ENCODE measurements around the gene EIF5AL1.
"Not testable (repeated sequence)": the region's sequence is repeated elsewhere in the genome, so short reads cannot be mapped to it uniquely, and the experiment has no call there.

The EIF5AL1 gene

DNA sequence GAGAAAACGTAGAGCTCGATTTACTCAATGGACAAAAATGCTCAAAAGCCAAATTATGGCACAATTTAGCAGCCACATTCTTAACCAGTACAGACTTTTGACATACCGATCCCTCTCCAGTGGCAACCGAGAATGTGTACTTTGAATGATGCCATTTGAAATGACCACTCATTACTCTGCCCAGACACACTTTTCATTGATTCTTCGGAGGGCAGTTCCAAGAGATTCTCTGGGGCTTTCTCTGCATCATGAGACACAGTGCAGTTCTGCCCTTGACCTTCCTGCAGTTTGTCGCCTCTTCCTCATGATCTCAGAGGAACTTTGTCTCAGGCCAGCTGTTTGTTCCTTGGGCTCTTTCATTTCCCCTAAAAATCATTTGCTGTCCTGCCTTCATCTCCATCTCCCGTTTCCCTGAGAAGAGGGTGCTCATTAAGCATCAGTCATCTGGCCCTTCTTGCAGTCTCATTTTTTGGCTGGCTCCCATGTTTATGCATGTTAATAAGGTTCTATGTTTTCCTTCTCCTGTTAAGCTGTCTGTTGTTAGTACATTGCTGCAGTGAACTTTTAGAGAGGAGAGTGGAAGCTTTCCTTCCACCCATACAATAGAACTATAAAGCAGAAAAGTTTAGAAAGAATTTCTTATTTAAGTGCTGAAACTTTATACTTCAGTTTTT is 4.3 kb downstream of the EIF5AL1 start:
- DNase-seq, result not testable (repeated sequence)

DNA sequence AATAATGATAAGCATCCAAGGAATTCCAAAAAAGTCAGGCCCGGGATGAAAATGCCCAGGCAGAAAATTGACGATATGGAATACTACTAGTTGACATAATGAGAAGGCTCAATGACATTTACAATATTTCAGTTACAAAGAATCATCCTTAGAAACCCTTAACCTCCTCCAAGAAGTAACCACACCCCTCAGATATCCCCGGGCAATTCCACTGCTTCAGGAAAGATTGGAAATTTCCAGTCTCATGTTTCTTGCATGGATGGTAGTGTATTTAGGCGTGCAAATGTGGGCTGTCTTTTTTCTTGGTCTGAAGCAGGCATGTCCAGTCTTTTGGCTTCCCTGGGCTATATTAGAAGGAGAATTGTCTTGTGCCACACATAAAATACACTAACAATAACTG is 5.2 kb downstream of the EIF5AL1 start:
- not testable (repeated sequence) for DNase-seq

DNA sequence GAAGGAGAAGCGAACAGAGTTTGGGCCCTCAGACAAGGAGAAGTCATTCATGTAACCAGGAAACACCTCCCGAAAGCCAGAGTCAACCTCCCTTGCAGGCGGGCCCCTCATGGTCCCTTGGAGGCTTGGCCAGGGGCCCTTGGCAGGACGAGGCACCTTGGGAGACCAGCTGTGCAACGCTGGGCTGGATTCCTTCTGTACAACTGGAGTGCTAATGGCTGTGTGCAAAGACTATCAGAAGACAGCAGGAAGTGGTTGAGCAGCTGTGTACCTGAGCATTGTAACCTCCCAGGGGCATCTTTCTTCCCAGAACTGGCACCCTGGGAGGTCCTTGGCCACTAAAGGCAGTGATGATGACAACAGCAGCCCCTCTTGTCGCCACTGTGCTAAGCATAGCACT is 9.4 kb downstream of the EIF5AL1 start:
- DNase-seq, result not testable (repeated sequence)

DNA sequence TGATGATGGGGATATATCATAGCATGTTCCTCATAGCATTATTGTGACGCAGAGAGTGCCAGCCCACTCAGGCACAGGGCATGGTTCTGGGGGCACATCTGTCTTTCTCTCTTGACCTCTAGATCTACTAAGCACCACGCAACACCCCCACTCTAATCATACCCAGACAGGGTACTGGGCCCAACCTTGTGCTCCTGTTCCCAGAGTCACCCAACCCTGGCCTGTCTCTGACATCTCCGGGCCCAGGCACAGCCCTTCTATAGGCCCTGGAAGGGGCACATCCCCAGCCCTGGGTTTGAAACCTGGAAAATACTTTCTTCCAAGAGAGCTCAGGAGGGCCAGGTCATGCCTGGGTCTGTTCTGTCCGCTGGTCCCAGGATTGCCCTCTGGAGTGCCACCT is 10.1 kb downstream of the EIF5AL1 start:
- not testable (repeated sequence) for DNase-seq

DNA sequence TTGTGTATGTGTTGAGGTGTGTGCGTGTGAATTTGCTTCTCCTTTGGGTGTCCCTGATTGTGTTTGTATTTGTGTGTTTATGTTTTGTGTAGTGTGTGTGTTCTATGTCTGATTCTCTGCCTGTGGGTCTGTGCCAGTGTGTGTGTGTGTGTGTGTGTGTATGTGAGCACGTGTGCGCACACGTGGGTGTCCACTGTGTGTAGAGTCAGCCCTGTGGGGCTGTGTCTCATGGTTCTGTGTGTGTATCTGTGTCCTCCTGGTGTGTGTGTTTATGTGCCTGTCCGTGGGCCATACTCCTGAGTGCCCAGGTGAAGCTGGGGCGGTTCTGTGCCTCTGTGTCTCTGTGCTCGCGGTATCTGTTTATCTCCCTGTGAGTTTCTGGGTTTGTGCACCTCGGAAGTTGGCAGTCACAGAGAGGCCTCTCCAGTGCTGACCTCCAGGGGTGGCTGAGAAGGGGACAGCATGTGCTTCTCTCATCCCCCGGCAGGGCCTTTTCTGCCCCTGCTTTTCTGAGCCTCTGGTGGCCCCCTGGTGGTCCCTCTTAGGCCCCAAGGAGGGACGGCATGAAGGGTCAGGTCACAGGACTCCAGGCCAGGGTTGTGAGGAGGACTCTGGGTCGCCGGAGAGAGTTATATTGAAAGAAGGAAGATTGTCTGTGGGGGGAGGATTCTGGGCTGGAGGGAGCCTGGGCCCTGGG is 11.0 kb downstream of the EIF5AL1 start:
- not testable (repeated sequence) for DNase-seq

DNA sequence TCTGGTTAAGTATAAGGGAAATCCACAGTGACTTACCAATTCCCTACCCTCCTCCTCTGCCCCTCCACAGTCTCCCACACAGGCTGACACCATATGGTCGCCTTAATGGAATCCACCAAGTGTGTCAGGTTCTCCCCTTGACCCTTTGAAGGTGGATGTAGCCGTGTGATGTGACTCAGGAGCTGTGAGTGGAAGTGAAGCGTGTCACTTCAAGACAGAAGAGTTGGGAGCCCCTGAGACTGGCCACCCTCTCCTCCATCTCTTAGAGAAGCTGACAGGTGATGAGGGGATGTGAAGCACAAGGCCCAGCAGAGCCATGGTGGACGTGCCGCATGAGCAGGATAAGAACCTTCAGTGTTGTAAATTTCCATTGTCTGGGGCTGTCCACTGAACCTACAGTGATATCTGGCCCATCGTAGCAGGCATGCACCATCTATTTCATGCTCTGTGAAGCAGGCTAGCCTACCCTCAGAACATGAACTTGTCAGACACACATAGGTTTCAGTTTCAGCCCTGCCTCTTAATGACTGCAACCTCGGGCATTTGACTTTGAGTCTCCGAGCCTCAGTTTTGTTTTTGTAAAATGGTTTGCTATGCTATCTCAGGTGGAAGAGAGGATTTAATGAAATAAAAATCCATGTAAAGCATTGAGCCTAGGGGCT is 12.8 kb downstream of the EIF5AL1 start:
- DNase-seq, result not testable (repeated sequence)

DNA sequence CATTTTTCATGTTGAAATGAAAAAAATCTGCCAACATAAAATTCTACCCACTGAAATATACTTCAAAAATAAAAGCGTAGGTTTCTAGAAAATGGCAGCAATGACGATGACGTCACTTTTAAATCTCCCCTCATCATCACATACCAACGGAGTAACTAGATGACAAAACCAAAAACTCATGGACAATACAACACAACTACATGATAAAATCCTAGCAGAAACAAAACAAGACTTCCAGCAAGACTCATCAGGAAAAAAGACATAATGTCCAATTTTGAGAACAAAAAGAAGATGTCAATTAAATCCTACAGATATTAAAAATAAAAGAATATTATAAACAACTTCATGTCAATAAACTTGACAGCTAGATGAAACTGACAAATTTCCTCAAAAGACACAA is 15.9 kb downstream of the EIF5AL1 start:
- DNase-seq, result not testable (repeated sequence)

DNA sequence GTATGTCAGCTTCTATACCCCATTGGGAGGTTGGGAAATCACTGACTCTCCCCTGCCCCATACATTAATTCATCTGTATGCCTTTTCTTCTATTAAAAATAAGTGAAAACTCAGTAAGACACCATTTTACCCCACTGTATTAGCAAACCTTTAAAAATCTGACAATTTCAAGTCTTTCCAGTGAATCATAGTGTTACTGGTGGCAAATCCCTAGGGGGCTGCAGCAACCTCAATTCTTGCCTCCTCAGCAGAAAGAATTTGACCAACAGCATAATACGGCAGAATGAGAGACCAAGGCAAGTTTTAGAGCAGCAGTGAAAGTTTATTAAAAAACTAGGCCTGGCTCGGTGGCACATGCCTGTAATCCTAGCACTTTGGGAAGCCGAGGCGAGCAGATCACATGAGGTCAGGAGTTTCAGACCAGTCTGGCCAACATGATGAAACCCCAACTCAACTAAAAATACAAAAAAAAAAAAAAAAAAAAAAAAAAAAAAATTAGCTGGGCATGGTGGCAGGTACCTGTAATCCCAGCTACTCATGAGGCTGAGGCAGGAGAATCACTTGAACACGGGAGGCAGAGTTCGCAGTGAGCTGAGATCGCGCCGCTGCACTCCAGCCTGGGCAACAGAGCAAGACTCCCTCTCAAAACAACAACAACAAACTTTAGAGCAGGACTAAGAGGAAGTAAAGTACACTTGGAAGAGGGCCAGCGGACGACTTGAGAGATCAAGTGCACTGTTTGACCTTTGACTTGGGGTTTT is 21.0 kb downstream of the EIF5AL1 start:
- not testable (repeated sequence) for DNase-seq

DNA sequence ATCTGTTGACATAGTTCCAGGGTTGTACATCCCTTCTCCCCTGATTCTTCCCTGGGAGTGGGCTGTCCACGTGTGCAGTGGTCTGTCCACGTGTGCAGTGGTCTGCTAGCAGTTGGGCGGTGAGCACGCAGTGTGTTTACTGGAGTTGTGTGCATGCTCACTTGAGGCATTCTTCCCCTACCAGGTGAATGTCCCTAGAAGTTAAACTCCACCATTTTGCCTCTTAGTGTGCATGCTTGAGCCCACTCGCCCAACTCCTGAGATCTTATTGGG is 21.5 kb downstream of the EIF5AL1 start:
- not testable (repeated sequence) for DNase-seq

DNA sequence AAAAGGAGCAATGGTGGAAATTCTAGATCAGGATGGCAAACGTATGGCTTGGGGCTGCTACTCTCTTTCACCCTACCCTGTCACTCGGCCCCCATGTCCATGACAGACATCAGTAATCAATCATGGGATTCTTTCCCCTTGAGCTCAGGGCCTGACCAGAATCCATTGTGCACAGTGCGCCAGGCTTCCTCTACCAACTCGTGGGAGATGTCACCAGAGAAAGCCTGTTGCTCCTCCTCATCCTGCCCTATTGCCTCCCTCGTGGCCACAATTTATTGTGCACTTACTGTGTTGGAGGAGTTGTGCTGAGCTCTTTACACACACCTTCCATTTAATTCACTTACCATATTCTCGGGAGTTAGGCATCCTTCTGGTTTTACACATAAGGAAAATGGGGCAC is 26.0 kb downstream of the EIF5AL1 start:
- DNase-seq, result not testable (repeated sequence)

DNA sequence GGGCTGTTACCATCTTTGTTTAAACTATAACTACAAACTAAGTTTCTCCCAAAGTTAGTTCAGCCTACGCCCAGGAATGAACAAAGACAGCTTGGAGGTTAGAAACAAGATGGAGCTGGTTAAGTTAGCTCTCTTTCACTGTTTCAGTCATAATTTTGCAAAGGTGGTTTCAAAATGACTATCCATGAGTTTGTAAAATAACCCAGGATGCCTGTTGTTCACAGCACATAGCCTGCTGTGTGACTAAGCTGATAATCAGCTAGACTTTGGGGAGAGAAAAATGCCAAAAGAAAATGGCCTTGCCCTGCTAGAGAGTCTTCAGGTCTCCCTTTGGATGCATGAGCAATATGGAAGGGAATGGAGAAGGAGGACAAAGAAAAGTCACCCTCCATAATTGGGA is 28.6 kb downstream of the EIF5AL1 start:
- DNase-seq, result not testable (repeated sequence)

DNA sequence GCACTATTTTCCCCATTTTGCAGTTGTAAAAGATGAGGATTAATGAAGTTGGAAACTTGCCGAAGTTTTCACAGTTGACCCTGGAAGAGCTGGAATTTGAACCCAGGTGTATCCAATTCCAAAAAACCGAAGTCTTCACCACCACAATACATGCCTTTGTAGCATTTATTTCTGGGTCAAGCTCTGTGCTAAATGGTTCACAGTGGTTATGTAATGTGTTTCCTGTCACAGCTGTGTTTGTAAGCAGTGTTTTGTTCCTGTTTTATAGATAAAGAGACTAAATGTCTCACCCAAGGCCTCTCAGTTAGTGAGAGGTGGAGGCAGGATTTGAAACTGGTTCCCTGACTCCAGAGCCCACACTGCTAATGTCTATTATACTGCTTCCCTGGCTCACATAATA is 30.3 kb downstream of the EIF5AL1 start:
- no peak for DNase-seq

DNA sequence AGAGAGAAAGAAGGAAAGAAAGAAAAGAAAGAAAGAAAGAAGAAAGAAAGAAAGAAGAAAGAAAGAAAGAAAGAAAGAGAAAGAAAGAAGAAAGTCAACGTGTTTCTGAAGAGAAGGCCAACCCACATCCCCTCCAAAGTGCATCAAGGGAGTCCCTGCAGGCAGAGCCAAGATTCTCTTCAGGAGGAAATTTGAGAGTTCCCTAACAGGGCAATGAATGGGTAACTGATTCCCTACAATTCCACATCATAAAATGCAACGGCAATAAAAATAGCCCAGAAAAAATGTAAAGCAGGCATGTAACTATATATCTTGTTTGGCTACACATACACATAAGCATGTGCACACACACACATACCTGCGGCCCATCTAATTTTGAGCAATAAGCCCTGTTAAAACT is 32.1 kb downstream of the EIF5AL1 start:
- DNase-seq, result not testable (repeated sequence)

DNA sequence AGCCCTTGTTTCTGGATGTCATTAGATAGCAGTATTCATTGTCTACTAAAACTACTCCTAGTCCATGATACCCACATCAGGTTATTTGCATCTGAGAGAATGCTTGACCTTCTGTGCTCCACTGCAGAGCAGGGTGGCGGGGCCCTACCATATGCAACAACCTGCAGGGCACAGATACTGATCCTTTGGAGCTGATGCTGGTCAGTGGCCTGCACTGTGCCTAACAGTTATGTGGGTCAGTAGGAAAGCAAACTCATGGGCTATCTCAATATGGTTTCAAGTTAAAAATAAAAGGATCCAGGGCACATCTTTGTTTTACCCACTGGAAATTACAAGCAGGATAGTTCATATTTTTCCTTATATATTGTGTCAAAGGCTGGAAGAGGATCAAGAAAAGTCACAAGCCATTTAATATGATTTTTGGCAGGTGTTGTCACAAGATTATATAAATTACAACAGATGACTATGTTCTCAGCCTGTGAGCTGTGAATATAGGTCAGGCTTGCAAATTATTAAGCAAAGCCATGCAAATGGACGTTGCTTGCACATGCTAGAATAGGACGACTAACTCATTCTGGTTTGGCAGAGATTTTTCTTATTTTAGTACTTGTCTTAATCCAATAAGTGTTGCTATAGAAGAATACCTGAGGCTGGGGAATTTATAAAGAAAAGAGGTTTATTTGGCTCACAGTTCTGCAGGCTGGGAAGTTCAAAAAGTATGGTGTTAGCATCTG is 32.8 kb downstream of the EIF5AL1 start:
- DNase-seq, result not testable (repeated sequence)

DNA sequence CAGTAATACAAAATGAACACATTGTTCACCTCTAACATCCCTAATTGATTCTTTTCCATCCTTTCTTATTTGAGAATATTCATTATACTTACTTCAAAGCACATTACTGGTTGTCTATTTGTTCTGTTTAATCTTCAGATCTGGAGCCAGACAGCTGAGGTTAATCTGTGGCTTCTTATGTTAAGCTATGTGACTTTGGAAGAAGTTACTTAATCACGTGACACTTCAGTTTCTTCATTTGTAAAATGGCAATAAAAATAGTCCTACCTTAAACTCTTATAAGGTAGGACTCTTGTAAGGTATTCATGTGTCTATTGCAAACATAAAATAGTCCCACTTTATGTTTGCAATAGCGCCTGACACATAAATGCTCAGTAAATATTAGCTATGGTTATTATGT is 34.8 kb downstream of the EIF5AL1 start:
- not testable (repeated sequence) for DNase-seq

DNA sequence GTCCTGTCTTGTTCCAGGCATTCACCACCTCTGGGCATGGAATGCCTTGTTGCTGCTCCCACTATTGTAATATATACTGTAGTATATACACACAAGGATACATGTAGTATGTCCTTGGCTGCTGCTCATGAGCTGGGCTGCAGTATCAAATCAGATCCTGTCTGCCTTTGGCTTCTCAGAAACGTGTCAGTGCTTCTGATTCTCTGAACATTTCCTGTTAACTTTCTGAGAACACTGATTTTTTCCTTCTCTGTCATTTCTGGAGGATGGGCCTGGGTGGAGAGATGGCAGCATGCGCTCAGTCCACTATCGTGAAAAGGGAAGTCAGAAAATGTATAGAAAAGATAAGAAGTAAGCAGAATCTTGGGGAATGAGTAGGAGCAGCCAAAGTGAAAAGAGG is 35.6 kb downstream of the EIF5AL1 start:
- DNase-seq, result no peak

DNA sequence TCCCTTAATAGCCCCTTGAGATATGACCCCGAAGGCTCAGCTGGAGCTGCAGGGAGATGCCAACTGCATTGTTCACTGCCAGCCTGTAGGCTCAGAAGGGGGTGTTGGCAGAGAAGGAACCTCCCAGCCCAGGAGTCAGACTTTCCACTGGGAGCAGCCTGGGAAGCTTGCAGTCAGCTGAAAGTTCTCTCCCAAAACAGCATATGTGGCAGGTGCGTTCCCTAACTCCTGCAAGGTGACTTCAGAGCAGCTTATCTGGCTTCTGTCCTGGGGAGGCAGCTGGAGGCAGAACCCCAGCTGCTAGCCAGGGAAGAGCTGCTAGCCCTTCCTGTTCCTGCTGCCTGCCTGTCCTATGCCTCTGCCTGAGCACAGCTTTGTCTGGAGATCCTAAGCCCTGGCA is 39.8 kb downstream of the EIF5AL1 start:
- DNase-seq, result no peak

DNA sequence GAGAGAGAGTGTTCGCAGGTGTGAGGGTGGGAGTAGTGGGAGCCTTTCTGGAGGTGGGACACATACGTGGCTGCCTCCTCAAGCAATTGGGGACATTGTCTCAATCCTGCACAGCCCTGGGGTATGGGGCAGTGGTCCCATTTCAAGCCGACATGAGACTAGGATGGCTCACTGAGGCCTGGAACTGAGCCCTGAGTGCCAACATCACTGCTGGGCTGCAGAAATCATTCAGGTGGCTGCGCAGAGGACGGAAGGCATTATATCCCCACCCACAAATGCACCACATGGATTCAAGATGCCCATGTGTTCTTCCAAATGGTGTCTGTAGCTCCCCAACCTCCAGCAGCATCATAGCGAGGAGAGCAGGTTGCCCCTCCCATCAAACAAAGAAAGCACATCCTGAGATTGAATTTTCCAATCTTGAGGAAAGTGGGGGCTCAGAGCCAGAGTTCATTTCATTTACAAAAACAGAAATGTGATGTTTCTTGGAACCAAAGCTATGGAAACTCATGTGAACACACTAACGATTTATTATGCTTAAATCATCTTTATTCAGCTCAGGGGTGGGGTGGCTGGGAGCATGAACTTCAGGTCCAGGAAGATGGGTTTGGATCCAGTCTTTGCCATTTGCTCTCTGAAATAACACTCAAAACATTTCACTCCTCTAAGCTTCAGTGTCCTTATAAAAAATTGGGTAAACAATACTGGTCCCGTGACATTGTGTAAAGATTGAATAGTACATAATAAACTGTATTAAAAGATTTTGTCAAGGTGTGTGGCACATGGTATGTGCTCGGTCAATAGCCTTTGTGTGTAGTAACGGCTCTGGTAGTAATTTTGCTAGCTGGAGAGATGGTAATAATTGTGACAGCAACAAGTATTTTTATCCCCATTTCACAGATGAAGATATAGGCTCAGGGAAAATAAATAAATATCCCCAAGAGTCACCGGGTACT is 43.3 kb downstream of the EIF5AL1 start:
- DNase-seq, result no peak

DNA sequence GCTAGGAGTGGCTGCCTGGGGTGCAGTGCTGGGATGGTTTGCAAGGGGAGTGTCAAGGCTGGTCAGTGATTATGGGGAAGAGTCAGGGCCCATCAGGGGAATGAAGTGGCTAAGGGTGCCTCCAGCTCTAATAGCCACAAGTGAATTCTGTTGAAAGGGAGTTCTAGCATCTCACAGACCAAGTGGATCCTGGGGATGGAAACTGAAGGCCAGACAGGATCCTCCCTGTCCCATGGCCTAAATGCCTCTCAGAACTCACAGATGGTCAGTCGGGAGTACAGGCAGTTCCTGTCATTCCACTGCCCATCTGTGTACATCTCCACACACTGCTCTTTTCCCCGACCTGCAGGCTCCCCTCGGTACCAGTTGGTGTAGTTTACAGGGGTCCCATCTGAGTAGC is 44.6 kb downstream of the EIF5AL1 start:
- not testable (repeated sequence) for DNase-seq

DNA sequence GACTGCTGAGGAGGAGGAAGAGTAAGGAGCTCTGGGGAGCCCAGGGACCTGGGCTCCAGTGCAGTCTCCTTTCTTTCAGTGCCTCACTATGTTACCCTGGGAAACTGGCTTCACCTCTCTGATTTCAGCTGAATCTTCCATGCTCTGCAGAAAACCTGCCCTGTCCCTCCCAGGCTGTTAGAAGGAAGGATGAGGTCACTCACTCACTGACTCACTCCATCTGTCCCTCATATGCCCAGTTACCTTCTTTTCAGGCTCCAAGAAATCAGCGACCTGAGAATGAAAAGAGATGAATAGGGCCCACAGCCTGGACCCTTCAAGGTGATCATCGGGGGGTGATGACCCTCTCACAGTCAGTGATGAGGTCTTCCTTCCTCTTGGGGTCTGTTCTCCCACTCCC is 47.4 kb downstream of the EIF5AL1 start:
- no peak for DNase-seq

DNA sequence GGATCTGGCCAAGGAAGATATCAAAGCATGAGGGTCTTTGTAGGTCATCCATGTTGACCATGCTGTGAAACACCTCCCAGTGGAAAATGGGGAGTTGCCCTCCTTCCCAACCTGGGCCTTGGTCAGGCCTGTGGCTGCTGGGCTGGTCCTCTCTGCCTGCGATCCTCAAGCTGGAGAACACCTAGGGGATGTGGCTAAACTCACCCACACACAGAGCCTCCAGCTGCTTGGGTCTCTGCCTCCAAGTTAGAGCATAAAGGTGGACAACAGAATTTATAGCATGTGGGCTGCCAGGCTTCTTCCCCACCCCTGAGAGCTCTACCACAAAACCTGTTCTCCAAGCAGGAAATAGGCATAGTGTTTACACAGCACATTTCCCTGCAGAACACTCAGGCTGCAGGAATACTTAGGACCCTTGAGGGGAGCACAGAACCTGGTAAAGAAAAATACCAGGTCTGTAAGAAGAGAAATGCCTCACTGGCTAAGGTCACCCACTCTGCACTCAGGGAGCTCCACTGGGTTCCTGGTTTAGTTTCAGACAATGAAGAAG is 47.9 kb downstream of the EIF5AL1 start, which contains the start of gene SFTPA2:
Gene SFTPA2, minus strand, starts transcription at position 248 of the 550 bp plus-strand sequence. CDS start 924 bp downstream, outside the sequence.
- DNase-seq, result no peak
